HG03095 (cell line): ENCODE results near the gene NDUFS5.
"Not testable (repeated sequence)": the region's sequence is repeated elsewhere in the genome, so short reads cannot be mapped to it uniquely, and the experiment has no call there.

Experiments used
- ATAC-seq: cut with Tn5 transposase; IDR thresholded peaks from one replicate; pipeline ENCODE4 v1.9.1; 2021; ENCODE audit warnings: moderate library complexity; ENCODE audit not compliant: unreplicated experiment

NDUFS5 gene

DNA sequence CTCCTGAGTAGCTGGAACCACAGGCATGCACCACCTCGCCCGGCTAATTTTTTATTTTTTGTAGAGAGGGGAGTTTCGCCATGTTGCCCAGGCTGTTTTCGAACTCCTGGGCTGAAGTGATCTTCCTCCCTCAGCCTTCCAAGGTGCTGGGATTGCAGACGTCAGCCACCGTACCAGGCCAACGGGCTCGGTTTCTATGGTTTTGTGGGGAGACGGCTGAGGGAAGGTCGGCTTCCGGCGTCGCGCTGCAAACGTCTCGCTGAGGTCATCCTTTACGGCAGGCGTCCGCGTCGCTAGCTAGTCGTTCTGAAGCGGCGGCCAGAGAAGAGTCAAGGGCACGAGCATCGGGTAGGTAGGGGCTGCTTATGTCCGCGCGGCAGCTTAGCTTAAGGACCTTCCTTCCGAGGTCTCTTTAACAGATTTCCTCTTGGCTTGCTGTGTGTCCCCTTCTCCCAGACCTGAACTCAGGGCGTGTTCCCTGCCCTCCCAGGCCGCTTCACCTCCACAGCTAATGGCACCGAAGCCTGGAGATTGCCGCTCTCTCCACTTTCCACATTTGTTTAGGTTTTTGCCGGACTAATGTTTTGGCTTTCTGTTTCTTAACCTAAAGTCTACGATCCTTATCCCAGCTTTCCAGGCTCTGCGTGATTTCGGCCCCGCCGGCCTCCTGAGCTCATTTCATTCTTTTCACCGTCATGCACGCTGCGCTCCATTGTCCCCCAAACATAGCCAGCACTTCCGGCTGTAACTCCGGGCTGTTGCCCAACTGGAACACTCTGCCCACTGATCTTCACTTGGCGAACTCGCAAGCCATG, at the start of gene NDUFS5:
Gene NDUFS5 (plus strand): TSS at position 300 of the 815 bp plus-strand sequence. CDS start 2,375 bp downstream, outside the sequence.
- peak; percentile 80 for ATAC-seq

DNA sequence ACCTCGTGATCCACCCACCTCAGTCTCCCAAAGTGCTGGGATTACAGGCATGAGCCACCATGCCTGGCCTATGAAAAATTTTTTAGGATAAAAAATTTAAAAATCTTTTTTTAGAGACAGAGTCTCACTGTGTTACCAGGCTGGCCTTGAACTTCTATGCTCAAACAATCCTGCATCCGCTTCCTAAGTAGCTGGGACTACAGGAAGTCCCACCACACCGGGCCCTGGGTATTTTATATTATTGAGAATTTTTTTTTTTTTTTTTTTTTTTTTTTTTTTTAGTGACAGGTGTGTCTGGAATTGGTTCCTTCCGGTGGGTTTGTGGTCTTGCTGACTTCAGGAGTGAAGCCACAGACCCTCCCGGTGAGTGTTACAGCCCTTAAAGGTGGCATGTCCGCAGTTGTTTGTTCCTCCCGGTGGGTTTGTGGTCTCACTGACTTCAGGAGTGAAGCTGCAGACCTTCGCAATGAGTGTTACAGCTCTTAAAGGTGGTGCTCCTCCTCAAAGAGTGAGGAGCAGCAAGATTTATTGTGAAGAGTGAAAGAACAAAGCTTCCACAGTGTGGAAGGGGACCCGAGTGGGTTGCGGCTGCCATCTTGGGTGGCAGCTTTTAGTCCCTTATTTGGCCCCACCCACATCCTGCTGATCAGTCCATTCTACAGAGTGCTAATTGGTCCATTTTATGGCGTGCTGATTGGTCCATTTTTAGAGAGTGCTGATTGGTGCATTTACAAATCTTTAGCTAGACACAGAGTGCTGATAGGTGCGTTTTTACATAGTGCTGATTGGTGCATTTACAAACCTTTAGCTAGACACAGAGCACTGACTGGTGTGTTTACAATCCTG, 48.5 kb upstream of the NDUFS5 start:
- not testable (repeated sequence) for ATAC-seq

DNA sequence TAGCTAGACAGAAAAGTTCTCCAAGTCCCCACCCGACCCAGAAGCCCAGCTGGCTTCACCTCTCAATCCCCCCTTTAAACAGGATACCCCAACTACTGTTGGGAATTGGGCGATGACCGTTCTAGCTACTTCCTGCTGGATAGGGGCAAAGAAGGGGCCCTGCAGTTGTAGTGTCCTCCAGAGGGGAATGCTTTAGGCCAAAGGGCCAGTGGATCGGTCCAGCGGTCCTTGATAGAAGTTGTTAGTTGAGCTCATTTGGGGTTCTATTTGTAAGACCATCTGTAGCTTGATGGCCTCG, 48.0 kb upstream of the NDUFS5 start:
- ATAC-seq = not testable (repeated sequence)

DNA sequence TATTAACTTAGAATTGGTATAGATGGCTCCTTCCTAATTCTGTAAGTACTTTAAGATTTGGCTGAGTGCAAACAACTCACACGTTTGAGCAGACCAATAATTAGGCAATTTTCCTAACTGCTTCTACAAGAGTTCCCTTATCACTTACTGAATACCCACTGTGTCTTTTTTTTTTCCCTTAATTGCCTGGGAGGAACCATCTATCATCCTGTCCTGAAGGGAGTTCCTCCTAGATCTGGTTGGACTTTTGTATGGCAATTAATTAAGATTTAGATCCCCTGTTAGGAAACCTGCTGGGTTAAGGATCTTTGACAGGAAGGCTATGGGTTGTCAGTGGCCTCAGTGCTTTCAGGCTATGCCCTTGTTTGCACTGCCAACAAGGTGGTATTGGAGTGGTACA, 46.8 kb upstream of the NDUFS5 start:
- ATAC-seq = not testable (repeated sequence)

DNA sequence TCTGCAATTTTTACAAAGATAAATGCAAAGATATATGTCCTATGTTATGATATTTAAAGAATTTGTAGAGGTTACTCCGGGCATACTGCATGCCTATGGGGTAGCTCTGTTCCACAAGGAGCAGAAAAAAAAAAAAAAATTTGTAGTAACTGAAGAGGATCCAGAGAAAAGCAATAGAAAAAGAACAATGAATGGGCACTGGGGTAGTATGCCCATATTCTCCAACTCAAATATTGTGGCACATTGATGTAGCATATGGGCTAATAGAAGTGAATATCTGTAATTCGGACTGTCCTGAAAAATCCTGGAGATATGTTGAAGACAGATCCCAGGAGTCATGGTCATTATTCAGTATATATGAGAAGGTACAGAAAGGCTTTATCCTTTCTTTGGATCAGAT, 36.2 kb upstream of the NDUFS5 start:
- ATAC-seq = no peak

DNA sequence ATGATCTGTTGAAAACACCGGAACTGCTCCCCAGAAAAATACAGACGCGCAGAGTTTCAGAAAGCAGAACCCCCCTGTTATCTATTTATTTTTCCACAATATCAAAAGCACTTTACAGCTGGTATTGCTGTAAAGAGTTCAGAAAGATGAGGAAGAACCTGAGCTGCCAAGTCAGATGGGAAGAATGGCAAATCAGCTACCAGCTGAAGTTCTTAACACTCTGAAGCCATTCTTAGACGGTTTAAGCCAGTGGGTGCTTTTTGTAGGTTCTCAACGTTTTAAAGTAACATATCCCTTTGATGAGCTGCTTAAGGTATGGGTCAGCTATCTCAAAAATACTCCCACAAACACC, 35.8 kb upstream of the NDUFS5 start:
- no peak for ATAC-seq

DNA sequence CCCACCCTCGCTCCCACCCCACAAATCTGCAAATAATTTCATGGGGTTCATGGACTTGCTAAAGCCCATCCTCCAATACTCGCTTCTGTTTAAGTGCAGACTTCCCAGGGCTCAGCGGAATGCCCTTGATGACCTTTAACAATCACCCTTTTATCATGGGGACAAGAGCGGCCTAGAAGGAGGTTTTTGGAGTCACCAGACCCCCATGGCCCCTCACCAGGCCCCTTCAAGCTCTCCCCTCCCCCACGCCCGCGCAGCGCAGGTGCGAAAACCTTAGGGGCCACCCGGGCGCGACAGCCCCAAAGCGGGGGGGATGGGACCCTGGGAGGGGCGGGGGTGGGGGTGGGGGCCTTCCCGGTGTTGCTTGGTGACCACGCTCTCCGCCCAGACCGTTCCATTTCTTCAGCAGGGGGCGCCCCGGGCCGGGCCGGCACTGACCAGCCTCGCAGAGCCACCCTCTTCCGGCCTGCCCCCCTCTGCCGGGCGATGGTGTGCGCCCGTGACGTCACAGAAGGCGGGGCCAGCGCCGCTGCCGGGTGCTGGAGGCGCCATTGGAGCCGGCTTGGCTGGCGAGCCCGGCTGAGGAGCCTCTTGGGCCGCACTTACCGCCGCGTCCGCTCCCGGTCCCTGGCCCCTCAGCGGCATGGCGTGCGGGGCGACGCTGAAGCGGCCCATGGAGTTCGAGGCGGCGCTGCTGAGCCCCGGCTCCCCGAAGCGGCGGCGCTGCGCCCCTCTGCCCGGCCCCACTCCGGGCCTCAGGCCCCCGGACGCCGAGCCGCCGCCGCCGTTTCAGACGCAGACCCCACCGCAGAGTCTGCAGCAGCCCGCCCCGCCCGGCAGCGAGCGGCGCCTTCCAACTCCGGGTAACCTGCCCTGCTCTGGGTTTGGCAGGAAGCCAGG, 35.2 kb upstream of the NDUFS5 start, which contains the start of gene AKIRIN1:
Gene AKIRIN1 (plus strand): TSS at position 539 of the 900 bp plus-strand sequence. CDS start 105 bp downstream, at position 644.
- peak; percentile 89 for ATAC-seq

DNA sequence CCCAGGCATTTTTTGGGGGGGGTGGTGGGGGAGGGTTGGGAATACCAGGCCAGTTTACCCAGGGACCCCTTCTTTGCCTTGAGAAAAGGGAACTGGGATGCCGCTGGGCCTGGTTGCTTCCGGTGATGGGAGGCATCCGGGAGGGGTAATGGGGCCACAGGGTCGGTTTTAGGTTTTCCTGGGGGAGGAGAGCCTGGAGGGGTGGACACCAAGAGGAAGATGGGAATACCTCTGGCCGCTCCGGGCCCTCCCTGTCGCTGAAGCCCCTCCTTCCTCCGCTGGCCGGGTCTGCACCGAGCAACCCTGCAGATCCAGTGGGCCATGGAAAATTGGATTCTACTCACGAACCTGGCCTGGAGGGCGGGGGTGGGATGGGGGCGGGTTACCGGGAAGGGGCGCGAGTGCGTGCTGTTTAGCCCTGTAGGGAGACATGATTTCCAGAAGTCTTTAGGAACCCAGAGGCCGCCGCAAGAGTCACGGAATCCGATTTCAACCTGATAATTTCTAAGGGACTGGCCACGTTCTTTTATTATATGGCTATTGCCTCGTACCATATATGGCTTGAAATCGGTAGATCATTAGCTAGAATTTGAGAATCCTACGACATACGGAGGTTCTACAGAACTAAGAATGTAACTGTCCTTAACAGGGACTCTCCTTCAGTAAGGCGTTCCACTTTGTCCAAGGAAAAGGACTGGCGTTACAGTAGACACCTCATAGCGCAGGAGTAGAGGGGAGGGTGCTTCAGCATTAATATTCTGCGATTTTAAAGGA, 34.3 kb upstream of the NDUFS5 start:
- ATAC-seq = no peak

DNA sequence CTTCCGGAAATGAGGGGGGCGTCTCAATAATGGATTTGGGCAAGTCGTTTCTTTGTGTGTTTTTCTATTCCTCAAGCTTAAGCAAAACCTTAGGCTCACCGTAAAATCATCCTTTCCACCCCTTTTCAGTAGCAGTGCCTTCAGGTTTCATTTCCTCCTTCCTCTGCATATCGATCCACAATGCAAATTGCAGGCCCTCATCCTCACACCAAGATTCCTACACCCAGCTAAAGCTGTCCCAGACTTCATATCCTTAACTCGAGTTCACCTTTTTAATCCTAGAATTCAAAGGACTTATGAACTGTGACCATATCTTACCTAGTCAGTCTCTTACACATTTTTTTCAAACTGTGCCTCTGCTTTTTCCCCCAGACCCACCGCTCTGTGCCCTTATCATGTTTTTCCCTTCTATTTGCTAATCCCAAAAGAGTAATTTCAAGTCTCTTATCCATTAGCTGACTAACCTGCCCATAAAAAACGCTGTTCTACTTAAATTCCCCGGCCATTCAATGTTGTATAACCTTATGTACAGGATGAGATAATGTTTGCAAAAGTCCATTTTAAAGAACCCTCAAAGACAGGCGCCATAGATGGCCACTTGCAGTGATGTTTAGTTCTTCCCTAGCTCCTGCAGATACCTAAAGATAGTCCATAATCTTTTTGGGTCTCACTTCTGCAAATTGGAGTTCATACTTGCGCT, 33.6 kb upstream of the NDUFS5 start:
- no peak for ATAC-seq

DNA sequence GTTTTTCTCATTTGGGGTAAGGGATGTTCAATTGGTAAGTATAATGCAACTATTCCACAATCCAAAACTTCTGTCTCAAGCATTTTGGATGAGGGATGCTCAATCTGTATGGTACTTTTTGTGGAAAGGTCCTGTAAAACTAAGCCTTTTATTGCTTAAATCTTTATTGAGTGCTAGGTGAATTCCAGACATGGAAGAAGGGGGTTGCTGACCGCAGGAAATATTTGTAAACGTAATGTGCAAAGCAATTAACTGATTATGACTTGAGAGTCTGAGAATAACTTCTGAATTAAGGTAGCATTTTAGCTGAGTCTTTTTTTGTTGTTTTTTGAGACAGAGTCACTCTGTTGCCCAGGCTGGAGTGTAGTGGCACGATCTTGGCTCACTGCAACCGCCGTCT, 32.0 kb upstream of the NDUFS5 start:
- no peak for ATAC-seq

DNA sequence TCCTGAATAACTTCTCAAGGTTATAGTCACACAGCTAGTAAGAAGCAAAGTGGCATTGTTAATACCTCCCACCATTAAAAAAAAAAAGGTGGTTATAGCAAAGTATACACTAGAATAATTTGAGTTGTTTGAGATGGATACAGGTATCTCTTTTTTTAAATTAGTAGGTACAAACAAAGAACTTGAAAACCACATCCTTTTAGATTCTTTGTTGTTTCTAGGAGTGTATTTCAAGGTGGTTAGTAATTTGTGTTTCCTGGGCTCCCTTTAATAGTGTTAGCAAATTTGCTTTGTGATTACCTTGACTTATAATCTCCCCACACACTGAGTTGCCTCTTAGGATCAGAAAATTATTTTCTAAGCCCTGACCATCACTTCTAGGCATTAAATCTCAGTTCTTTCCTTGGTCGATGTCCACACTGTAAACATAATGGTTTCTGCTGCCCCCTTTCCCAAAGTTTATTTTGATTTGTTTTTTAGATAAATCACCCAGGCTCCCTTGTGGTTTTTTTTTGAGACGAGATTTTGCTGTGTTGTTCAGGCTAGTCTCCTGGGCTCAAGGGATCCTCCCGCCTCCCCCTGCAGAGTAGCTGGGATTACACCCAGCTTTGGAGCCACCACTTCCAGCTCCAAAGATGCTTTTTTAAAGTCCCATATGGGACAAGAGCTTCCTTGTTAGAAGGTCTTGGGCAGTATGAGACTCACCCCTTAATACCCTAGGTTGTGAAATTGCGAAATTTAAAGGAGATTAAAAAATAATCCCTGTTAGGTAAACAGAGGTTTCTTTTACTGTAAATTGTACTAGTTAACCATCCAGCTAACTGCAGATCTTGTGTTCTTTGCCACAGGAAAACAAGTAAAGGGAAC, 28.9 kb upstream of the NDUFS5 start:
- ATAC-seq = no peak

DNA sequence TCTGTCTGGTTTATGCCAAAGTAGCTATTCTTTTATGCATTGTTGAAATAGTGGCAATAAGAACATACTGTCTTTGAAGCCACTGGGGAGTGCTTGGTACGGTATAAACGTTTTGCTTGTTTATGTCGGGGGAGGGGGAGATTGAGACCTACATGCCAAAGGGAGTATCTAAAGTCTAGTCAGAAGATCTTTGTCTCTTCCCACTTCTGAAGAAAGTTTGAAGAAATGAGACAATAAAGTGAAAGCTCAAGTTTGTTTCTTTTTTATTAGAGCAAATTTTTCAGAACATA, 28.3 kb upstream of the NDUFS5 start:
- no peak for ATAC-seq

DNA sequence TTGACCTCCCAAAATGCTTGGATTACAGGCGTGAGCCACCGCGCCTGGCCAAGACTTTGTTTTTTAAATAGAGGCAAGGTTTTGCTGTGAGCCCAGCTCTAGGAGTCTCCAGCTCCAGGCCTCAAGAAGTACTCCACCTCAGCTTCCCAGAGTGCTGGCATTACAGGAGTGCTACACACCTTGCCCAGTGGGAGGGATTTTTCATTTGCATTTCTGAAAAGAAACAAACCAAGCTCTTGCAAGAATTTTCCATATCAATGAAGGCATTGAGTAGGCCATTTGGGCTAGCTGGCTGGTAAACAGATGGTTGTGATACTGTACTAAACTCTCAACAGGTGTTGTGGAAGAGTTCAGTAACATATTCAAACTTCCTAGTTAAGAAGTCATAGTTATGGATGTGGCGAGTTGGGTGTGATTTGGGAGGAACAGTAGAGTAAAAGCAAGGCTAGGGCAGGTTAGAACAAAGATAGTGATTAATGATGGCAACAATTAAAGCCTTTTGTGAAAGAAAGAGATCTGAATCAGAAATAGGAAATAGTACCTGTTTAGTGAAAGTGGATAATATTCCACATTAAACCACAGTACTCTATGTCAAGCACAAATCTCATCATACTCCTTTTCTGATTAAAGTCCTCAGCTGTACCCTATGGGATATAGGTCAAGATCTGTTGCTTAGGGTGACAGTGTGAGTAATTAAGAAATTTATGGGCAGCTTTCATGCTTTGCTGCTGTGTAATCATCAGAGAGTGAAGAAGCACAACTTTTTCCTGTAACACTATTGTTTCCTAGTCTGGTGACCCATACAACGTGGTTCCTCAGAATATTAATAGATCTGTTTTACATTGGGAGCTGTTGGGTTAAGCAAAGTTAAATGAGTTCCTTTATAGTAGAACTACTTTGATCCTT, 24.4 kb upstream of the NDUFS5 start:
- no peak for ATAC-seq

DNA sequence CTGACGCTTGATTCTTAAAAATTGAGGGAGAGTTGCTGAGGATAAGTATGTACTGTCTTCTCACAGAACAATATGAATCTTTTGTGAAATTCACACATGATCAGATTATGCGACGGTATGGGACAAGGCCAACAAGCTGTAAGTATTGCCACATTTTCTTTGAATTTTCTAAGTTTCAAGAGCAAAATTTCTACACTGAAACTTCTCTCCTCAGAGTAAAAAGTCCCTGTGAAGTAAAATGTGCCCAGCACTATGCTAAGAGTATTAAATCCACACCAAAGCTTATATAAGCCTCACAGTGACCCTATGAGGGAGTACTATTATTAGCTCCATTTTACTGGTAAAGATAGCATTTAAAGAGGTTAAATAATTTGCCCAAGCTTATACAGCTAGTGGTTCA, 22.9 kb upstream of the NDUFS5 start:
- no peak for ATAC-seq

DNA sequence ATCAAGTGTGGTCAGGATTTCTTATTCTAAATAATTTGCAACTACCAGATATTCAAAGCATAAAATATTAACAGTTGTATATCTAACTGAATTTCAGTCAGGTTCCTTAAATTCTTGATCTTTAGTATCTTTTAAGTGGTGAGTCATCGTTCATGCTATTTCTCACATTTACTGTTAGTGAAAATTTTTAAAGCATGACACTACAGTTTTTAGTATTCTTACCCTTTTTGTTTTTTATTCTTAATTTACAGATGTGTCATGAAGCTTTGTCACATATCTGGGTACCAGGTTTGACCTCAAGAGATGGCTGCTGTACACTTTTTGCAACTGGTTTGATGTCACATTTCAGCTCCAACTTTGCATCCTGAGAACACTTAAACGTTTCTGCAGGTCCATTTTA, 22.4 kb upstream of the NDUFS5 start:
- no peak for ATAC-seq

DNA sequence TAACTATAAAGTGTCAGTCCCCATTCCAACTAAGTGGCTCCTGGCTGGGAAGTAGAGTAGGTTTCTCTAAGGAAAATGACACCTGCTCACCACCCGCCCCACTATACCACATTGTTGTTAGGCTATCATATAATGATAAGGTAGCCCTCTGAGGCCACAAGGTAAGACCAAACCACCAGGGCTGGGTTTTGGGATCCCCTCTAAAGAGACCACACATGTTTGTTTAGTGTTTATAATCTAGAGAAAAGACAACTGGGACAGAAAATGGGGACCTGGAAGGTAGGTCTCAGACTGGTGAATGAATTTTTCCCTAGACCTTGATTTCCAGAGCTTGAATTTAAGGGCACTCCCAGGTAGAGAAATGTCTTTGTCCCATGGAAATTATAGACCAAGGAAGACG, 19.9 kb upstream of the NDUFS5 start:
- no peak for ATAC-seq

DNA sequence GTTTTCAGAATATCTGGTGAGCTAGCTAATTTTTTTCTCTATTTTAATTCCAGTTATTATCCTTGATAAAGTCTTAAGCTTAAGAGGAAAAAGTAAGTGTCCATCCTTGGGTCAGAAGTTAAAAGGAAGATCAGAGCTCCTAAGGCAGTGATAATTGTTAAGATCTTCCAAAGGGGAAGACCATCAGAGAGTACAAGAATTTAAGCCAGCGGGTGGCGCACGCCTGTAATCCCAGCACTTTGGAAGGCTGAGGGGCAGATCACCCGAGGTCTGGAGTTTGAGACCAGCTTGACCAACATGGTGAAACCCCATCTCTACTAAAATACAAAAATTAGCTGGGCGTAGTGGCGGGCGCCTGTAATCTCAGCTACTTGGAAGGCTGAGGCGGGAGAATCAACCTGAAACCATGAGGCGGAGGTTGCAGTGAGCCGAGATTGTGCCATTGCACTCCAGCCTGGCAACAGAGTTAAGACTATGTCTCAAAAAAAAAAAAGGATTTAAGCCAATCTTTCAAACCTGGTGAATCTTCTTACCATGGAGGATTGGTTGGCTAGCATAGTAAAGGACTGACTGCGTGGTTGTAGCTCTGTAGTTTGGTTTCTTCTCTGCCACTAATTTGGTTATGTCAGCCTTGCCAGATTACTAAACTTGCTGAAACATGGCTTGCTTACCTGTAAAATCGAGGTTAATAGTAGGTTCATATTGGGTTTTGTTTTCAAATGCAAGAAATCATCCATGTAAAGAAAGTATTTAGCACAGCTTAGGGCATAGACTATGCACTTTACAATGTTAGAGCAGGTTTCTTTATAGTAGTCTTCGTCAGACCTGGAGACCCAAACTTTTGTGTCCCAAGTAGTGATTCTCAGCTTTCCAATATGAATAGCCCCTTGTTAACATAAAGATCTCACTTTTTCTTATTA, 19.2 kb upstream of the NDUFS5 start:
- ATAC-seq = no peak
